ENCODE measurements around the gene INO80B. TPM values are rescaled to one million over a fixed set of nuclear protein-coding genes. Genes with fewer than 3 reads are reported as not detected.

The INO80B gene
- total and polyA plus RNA-seq, 9 of the 15 experiments (the other 6 are each of a cell fraction or from before 2014, with no cell fraction given) = 0.41 to 22.6 (median 9.0) TPM

DNA sequence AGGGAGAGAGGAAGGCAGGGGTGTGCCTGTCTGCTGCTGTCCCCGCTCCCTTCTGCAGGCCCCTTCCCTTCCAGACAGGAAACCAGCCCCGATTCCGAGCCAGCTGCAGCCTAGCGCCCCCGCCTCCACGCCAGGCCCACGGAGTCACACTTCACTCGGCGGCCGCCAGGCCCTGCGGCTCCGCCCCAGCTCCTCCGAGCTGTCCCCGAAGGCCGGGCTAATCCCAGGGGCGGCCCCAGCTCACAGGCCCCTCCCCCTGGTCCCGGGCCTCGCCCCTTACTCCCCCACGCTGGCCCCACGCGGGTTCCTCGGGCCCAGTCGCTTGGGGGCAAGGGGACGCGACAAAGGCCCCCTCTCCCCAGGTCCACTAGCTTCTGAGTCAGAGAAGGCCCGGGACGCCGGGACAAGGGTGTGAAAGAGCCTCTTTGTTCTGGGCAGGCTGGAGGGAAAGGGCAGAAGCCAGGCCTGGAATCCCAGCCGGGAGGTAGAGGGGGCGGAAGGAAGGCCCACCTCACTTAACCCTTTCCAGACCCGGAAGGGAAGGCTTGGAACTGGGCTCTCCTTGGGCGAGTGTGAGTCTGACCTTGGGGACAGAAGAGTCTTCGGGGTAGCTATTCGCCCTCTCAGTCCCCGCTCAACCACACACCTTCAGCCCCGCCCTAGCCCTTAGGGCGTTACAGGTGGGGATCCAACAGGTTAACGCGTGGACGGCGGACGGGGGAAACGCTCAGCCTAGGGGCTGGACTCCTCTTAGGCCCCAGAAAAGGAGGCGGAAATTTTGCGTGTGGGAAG lies 14.3 kb upstream of the INO80B start (continued):
- TF ChIP-seq, protein P1, sequence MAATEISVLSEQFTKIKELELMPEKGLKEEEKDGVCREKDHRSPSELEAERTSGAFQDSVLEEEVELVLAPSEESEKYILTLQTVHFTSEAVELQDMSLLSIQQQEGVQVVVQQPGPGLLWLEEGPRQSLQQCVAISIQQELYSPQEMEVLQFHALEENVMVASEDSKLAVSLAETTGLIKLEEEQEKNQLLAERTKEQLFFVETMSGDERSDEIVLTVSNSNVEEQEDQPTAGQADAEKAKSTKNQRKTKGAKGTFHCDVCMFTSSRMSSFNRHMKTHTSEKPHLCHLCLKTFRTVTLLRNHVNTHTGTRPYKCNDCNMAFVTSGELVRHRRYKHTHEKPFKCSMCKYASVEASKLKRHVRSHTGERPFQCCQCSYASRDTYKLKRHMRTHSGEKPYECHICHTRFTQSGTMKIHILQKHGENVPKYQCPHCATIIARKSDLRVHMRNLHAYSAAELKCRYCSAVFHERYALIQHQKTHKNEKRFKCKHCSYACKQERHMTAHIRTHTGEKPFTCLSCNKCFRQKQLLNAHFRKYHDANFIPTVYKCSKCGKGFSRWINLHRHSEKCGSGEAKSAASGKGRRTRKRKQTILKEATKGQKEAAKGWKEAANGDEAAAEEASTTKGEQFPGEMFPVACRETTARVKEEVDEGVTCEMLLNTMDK (IDR thresholded peaks at IDR 0.05; ENCODE audit: borderline replicate concordance, insufficient read depth, low read depth, low read length, poor library complexity, severe bottlenecking) = peak; percentile 67
- TF ChIP-seq ILF3 (IDR thresholded peaks at IDR 0.05; ENCODE audit: borderline replicate concordance) (no peak), ZFP36 (IDR thresholded peaks at IDR 0.05; ENCODE audit: low read depth, low read length, partially characterized antibody) (no peak), ZNF253 (CRISPR knock-in tag; conservative IDR thresholded peaks at IDR 0.05) (no peak), RHOXF2B (CRISPR knock-in tag; conservative IDR thresholded peaks at IDR 0.05) (no peak), ZEB2 (IDR thresholded peaks at IDR 0.05) (no peak), KAT8 (IDR thresholded peaks at IDR 0.05; ENCODE audit: low read depth) (no peak), ZNF133 (CRISPR knock-in tag; IDR thresholded peaks at IDR 0.05) (no peak), ZNF124 (CRISPR knock-in tag; IDR thresholded peaks at IDR 0.05) (no peak), BACH1 (tag; IDR thresholded peaks at IDR 0.05) (no peak), NFE2L1 (tag; IDR thresholded peaks at IDR 0.05; ENCODE audit: borderline replicate concordance, low read depth) (no peak), ZNF76 (CRISPR knock-in tag; IDR thresholded peaks at IDR 0.05; ENCODE audit: borderline replicate concordance) (no peak), CREM (IDR thresholded peaks at IDR 0.05; ENCODE audit: low read depth) (peak; percentile 45; the same call in 1 of the 2 replicates), HIVEP1 (CRISPR knock-in tag; IDR thresholded peaks at IDR 0.05) (no peak), ZKSCAN1 (IDR thresholded peaks at IDR 0.05; ENCODE audit: low read depth, low read length) (0 out of 2 replicates have a peak, but pooled peaks have one; percentile 7), KHSRP (IDR thresholded peaks at IDR 0.05) (no peak), ZNF282 (CRISPR knock-in tag; IDR thresholded peaks at IDR 0.05) (no peak)
- TF ChIP-seq, protein P2, sequence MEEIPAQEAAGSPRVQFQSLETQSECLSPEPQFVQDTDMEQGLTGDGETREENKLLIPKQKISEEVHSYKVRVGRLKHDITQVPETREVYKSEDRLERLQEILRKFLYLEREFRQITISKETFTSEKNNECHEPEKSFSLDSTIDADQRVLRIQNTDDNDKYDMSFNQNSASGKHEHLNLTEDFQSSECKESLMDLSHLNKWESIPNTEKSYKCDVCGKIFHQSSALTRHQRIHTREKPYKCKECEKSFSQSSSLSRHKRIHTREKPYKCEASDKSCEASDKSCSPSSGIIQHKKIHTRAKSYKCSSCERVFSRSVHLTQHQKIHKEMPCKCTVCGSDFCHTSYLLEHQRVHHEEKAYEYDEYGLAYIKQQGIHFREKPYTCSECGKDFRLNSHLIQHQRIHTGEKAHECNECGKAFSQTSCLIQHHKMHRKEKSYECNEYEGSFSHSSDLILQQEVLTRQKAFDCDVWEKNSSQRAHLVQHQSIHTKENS (CRISPR knock-in tag; IDR thresholded peaks at IDR 0.05) = no peak
- TF ChIP-seq, protein P3, sequence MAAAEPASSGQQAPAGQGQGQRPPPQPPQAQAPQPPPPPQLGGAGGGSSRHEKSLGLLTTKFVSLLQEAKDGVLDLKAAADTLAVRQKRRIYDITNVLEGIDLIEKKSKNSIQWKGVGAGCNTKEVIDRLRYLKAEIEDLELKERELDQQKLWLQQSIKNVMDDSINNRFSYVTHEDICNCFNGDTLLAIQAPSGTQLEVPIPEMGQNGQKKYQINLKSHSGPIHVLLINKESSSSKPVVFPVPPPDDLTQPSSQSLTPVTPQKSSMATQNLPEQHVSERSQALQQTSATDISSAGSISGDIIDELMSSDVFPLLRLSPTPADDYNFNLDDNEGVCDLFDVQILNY (CRISPR knock-in tag; IDR thresholded peaks at IDR 0.05) = no peak
- TF ChIP-seq, protein P4, sequence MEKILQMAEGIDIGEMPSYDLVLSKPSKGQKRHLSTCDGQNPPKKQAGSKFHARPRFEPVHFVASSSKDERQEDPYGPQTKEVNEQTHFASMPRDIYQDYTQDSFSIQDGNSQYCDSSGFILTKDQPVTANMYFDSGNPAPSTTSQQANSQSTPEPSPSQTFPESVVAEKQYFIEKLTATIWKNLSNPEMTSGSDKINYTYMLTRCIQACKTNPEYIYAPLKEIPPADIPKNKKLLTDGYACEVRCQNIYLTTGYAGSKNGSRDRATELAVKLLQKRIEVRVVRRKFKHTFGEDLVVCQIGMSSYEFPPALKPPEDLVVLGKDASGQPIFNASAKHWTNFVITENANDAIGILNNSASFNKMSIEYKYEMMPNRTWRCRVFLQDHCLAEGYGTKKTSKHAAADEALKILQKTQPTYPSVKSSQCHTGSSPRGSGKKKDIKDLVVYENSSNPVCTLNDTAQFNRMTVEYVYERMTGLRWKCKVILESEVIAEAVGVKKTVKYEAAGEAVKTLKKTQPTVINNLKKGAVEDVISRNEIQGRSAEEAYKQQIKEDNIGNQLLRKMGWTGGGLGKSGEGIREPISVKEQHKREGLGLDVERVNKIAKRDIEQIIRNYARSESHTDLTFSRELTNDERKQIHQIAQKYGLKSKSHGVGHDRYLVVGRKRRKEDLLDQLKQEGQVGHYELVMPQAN (IDR thresholded peaks at IDR 0.05; ENCODE audit: borderline replicate concordance) = no peak
- TF ChIP-seq, protein P5, sequence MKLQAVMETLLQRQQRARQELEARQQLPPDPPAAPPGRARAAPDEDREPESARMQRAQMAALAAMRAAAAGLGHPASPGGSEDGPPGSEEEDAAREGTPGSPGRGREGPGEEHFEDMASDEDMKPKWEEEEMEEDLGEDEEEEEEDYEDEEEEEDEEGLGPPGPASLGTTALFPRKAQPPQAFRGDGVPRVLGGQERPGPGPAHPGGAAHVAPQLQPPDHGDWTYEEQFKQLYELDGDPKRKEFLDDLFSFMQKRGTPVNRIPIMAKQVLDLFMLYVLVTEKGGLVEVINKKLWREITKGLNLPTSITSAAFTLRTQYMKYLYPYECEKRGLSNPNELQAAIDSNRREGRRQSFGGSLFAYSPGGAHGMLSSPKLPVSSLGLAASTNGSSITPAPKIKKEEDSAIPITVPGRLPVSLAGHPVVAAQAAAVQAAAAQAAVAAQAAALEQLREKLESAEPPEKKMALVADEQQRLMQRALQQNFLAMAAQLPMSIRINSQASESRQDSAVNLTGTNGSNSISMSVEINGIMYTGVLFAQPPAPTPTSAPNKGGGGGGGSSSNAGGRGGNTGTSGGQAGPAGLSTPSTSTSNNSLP (IDR thresholded peaks at IDR 0.05; ENCODE audit: borderline replicate concordance, low read depth, low read length) = no peak

Measured in K562 (cell line).